Stomach (tissue), 4 donors: ENCODE results near the gene FUT9.

Experiments used
- CTCF ChIP-seq, 7 experiments: fragments of 450-650 bp in 4 of 7; fragments of 200-600 bp in 3 of 7; sonication (generic) in 3 of 7; IDR thresholded peaks; one replicate each; pipeline ENCODE4 v1.5.1; 2016 to 2019; ENCODE audit warnings: antibody characterized with exemption in 7 of 7, control low read depth in 2 of 7, mild to moderate bottlenecking in 1 of 7
- POLR2A ChIP-seq, 4 donors: fragments of 450-650 bp; IDR thresholded peaks; one replicate each; pipeline ENCODE4 v1.6.1; 2016; ENCODE audit warnings: antibody characterized with exemption in 4 of 4, control low read depth in 2 of 4, mild to moderate bottlenecking in 1 of 4, moderate library complexity in 1 of 4

DNA sequence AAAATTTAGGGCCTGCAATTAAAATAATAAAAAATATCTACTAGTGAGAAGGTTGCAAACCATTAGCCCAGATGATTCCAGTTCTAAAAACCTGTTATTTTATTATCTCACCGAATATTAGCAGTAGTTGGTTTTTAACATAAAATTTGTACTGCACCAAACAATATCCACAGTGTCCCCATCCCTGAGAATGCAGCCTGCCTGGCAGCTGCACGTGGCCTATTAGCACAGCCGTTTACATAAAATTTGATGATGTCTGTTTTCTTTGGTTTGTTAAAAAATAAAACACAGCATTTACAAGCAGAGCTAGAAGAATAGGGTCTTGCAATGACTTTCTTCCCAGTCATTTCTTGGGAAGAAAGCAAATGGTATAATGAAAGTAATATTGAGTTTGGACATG is 58.2 kb downstream of the FUT9 start:
- TF ChIP-seq CTCF (IDR thresholded peaks at IDR 0.05) (no peak), POLR2A (IDR thresholded peaks at IDR 0.05) (no peak)
